ENCODE results near the gene CKB.

The CKB gene

DNA sequence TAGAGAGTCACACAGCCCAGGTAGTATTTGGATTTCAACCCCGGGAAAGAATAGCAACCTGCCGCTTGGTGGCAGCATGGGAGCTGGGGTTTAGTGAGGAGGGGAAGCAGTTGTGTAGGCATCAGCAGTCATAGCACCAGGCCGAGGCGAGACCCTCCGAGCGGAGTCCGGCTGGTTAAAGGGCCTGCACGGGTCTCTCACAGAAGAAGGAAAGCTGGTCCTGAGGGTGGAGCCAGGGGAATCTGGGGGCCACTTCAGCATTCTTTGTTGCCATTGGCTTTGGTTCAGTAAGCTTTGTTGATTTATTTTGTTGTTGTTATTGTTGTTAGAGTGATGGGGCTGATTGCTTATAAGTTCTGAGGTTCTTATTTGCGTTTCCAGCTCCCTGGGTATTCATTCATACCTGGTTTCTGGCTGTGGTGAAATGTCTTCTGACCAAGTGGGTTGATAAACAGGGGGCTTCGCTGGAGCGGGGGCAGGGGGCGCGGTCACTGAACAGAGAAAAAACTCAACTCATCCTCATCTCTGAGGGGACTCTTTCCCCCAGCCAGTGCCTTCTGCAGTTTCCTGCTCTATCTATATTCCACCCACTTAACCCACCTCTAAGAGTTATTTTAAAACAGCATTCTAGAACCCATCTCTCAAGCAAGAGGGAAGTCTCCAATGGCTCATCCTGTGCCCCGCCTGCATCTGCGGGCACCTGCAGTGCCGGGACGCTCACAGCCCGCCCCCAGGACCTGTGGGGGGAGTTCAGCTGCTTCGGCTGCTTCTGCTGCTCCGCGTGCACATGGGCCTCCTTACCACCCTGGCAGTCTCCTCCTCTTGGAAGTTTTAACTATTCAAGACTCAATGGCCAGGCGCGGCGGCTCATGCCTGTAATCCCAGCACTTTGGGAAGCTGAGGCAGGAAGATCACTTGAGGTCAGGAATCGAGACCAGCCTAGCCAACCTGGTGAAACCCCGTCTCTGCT lies 11.6 kb downstream of the CKB start:
- H3K9ac ChIP-seq (ENCODE audit: low read depth in 1 of 2, low read length in 2 of 2), result no peak overlapping the region
- H3K36me3 ChIP-seq (ENCODE audit: control insufficient read depth in 2 of 2, insufficient read depth in 2 of 2, low read length in 2 of 2), result peaks cover 17 to 22% of the 10 kb centered on the region in 2 donors
- H3K9me3 ChIP-seq (ENCODE audit: control insufficient read depth in 2 of 2, low read length in 2 of 2), result no peaks in the 10 kb centered on the region
- no peak overlapping the region for H3K4me3 ChIP-seq (ENCODE audit: low read length in 2 of 2)
- H3K27me3 ChIP-seq (ENCODE audit: control insufficient read depth in 2 of 2, insufficient read depth in 2 of 2, low read length in 2 of 2), result no peaks in the 10 kb centered on the region
- peaks cover 6 to 18% of the 10 kb centered on the region in 2 donors for H3K4me1 ChIP-seq (ENCODE audit: control insufficient read depth in 2 of 2, insufficient read depth in 2 of 2, low read length in 2 of 2)
- H3K27ac ChIP-seq (ENCODE audit: low read depth in 2 of 2, low read length in 2 of 2), result no peak overlapping the region

DNA sequence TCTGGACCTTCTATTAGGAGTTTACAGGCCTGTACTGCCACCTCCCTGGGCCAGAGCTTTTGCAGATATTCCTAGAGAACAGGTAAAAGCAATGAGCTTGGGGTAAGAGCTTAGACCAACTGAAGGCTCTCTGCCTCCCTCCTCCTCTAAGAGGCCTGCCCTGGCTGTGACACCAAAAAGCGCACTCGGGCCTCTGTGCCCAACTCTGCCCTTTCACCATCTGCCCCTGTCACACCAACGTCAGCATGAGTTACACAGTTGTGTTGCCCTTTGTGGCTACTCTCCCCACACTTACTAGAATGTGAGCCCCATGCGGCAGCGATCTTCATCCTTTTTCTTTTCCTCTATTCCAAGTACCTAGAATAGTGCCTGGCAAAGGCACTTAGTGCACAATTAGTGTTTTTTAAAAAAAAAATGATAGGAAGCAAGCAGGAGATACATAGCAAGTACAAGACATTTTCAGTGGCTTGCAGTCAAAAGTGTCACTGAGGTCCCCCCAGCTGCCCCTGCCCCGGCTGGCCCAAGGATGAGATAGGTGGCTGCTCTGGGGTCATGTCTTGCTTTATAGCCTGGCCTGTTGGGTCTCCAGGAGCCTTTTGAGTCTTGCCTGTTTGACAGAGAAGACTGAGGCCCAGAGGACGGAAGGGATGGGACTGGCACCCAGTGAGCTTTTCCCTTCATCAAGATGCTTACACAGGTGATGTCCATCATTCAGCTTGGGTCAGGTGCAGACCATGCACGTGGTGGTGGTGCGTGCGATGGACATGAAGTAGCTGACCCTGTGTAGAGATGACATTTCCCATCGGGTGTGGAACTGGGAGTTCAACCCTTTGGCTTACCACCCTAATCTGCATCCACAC lies 12.5 kb downstream of the CKB start:
- Histone ChIP-seq H3K9me3 (ENCODE audit: control insufficient read depth in 2 of 2, low read length in 2 of 2) (no peaks in the 10 kb centered on the region), H3K36me3 (ENCODE audit: control insufficient read depth in 2 of 2, insufficient read depth in 2 of 2, low read length in 2 of 2) (peaks cover 21 to 27% of the 10 kb centered on the region in 2 donors), H3K27ac (ENCODE audit: low read depth in 2 of 2, low read length in 2 of 2) (no peak overlapping the region), H3K9ac (ENCODE audit: low read depth in 1 of 2, low read length in 2 of 2) (no peak overlapping the region), H3K27me3 (ENCODE audit: control insufficient read depth in 2 of 2, insufficient read depth in 2 of 2, low read length in 2 of 2) (no peaks in the 10 kb centered on the region), H3K4me3 (ENCODE audit: low read length in 2 of 2) (no peak overlapping the region), H3K4me1 (ENCODE audit: control insufficient read depth in 2 of 2, insufficient read depth in 2 of 2, low read length in 2 of 2) (peaks cover 6 to 18% of the 10 kb centered on the region in 2 donors)

DNA sequence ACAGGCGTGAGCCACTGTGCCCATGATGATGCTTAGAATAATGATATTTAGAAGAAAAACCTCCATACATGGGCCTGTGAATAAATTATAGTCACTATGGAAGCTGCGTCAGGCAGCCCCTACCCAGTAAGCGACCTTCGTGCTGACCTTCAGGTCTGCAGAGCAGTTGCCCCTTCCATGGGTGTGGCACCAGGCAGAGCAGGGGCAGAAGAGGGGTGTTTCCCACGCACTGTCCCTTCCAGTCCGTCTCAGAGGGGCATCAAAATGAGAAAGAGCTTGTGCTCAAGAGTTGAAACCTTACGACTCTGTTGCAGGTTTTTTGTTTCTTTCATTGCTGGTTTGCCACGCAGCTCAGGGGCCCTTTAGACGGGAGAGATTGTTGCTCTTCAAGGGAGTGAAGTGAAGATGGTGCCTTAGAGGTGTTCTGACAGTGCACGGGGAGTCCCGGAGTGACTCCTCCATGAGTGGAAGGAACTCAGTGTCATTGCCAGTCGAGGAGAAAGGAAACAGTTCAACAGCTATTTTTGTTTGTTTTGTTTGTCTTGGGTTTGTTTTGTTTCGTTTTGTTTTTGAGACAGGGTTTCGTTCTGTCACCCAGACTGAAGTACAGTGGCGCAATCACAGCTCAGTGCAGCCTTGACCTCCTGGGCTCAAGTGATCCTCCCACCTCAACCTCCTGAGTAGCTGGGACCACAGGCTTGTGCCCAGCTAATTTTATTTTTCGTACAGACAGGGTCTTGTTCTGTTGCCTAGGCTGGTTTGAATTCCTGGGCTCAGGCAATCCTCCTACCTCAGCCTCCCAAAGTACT lies 13.9 kb downstream of the CKB start:
- Histone ChIP-seq H3K27ac (ENCODE audit: low read depth in 2 of 2, low read length in 2 of 2) (no peak overlapping the region), H3K27me3 (ENCODE audit: control insufficient read depth in 2 of 2, insufficient read depth in 2 of 2, low read length in 2 of 2) (no peaks in the 10 kb centered on the region), H3K4me3 (ENCODE audit: low read length in 2 of 2) (no peak overlapping the region), H3K4me1 (ENCODE audit: control insufficient read depth in 2 of 2, insufficient read depth in 2 of 2, low read length in 2 of 2) (peaks cover 6 to 15% of the 10 kb centered on the region in 2 donors), H3K36me3 (ENCODE audit: control insufficient read depth in 2 of 2, insufficient read depth in 2 of 2, low read length in 2 of 2) (peaks cover 31 to 37% of the 10 kb centered on the region in 2 donors), H3K9me3 (ENCODE audit: control insufficient read depth in 2 of 2, low read length in 2 of 2) (no peaks in the 10 kb centered on the region), H3K9ac (ENCODE audit: low read depth in 1 of 2, low read length in 2 of 2) (no peak overlapping the region)

DNA sequence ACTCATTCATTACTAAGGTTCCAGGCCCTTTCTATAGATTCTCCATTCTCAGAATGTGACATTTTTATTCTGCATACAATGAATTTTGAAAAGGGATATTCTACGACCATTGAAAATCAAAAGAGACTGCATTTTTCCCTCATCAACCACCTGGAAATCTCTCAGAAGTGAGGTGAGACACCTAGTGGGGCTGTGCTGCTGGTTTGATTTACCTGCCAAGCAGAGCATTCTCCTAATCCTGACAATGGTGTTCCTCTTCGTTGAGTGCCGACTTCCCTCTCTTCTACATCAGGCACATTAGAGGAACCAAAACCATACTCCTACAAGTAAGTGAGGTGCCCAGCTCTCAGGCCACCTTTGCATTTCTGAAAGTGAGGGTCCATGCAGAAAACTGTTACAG lies 14.9 kb downstream of the CKB start:
- Histone ChIP-seq H3K27me3 (ENCODE audit: control insufficient read depth in 2 of 2, insufficient read depth in 2 of 2, low read length in 2 of 2) (no peaks in the 10 kb centered on the region), H3K36me3 (ENCODE audit: control insufficient read depth in 2 of 2, insufficient read depth in 2 of 2, low read length in 2 of 2) (peaks cover 40 to 45% of the 10 kb centered on the region in 2 donors), H3K9ac (ENCODE audit: low read depth in 1 of 2, low read length in 2 of 2) (no peak overlapping the region), H3K4me1 (ENCODE audit: control insufficient read depth in 2 of 2, insufficient read depth in 2 of 2, low read length in 2 of 2) (peaks cover 5% of the 10 kb centered on the region in 2 donors), H3K9me3 (ENCODE audit: control insufficient read depth in 2 of 2, low read length in 2 of 2) (no peaks in the 10 kb centered on the region), H3K27ac (ENCODE audit: low read depth in 2 of 2, low read length in 2 of 2) (no peak overlapping the region), H3K4me3 (ENCODE audit: low read length in 2 of 2) (no peak overlapping the region)

DNA sequence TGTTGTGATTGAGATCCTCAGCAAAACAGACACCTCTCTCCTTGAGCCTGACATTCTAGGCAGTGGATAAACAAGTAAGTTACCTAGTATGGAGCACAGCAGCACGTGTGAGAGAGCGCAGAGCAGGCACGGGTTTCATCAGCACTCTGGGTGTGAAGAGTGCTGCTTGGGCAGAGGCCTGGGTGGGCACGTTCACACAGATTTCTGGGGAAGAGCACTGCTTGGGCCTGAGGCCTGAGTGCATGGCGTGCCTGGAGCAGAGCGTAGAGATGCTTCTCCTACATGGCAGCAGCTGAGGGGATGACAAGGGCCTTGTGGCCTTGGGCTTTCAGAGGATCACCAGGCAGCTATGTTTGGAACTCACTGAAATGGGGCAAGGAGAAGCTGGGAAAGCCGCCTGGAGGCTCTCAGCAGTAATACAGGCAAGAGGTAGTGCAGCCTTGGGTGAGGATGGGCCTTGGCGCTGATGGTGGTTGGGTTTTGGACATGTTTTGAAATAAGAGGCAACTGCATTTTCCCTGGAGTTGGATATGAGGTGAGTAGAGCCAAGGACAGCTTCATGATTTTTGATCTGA lies 17.6 kb downstream of the CKB start:
- H3K4me3 ChIP-seq (ENCODE audit: low read length in 2 of 2), result no peak overlapping the region
- no peaks in the 10 kb centered on the region for H3K27me3 ChIP-seq (ENCODE audit: control insufficient read depth in 2 of 2, insufficient read depth in 2 of 2, low read length in 2 of 2)
- H3K9ac ChIP-seq (ENCODE audit: low read depth in 1 of 2, low read length in 2 of 2), result no peak overlapping the region
- no peaks in the 10 kb centered on the region for H3K9me3 ChIP-seq (ENCODE audit: control insufficient read depth in 2 of 2, low read length in 2 of 2)
- H3K36me3 ChIP-seq (ENCODE audit: control insufficient read depth in 2 of 2, insufficient read depth in 2 of 2, low read length in 2 of 2), result peaks cover 56 to 63% of the 10 kb centered on the region in 2 donors
- no peak overlapping the region for H3K27ac ChIP-seq (ENCODE audit: low read depth in 2 of 2, low read length in 2 of 2)
- peaks cover 0 to 3% of the 10 kb centered on the region in 2 donors for H3K4me1 ChIP-seq (ENCODE audit: control insufficient read depth in 2 of 2, insufficient read depth in 2 of 2, low read length in 2 of 2)

DNA sequence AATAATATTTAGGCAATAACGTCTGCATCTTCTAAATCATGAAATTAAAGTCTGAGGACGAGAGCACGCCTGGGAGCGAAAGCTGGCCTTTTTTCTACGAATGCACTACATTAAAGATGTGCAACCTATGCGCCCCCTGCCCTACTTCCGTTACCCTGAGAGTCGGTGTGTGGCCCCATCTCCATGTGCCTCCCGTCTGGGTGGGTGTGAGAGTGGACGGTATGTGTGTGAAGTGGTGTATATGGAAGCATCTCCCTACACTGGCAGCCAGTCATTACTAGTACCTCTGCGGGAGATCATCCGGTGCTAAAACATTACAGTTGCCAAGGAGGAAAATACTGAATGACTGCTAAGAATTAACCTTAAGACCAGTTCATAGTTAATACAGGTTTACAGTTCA lies 19.3 kb downstream of the CKB start:
- no peak overlapping the region for H3K4me3 ChIP-seq (ENCODE audit: low read length in 2 of 2)
- peaks cover 0 to 6% of the 10 kb centered on the region in 2 donors for H3K4me1 ChIP-seq (ENCODE audit: control insufficient read depth in 2 of 2, insufficient read depth in 2 of 2, low read length in 2 of 2)
- H3K9ac ChIP-seq (ENCODE audit: low read depth in 1 of 2, low read length in 2 of 2), result no peak overlapping the region
- no peaks in the 10 kb centered on the region for H3K27me3 ChIP-seq (ENCODE audit: control insufficient read depth in 2 of 2, insufficient read depth in 2 of 2, low read length in 2 of 2)
- H3K36me3 ChIP-seq (ENCODE audit: control insufficient read depth in 2 of 2, insufficient read depth in 2 of 2, low read length in 2 of 2), result peaks cover 48 to 54% of the 10 kb centered on the region in 2 donors
- H3K9me3 ChIP-seq (ENCODE audit: control insufficient read depth in 2 of 2, low read length in 2 of 2), result no peaks in the 10 kb centered on the region
- H3K27ac ChIP-seq (ENCODE audit: low read depth in 2 of 2, low read length in 2 of 2), result no peak overlapping the region

DNA sequence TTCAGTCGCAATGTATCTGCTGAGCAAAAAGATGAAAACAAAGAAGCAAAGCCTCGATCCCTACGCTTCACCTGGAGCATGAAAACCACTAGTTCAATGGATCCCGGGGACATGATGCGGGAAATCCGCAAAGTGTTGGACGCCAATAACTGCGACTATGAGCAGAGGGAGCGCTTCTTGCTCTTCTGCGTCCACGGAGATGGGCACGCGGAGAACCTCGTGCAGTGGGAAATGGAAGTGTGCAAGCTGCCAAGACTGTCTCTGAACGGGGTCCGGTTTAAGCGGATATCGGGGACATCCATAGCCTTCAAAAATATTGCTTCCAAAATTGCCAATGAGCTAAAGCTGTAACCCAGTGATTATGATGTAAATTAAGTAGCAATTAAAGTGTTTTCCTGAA lies 19.8 kb downstream of the CKB start:
- no peaks in the 10 kb centered on the region for H3K9me3 ChIP-seq (ENCODE audit: control insufficient read depth in 2 of 2, low read length in 2 of 2)
- no peaks in the 10 kb centered on the region for H3K27me3 ChIP-seq (ENCODE audit: control insufficient read depth in 2 of 2, insufficient read depth in 2 of 2, low read length in 2 of 2)
- H3K4me3 ChIP-seq (ENCODE audit: low read length in 2 of 2), result no peak overlapping the region
- H3K27ac ChIP-seq (ENCODE audit: low read depth in 2 of 2, low read length in 2 of 2), result no peak overlapping the region
- peaks cover 0 to 6% of the 10 kb centered on the region in 2 donors for H3K4me1 ChIP-seq (ENCODE audit: control insufficient read depth in 2 of 2, insufficient read depth in 2 of 2, low read length in 2 of 2)
- no peak overlapping the region for H3K9ac ChIP-seq (ENCODE audit: low read depth in 1 of 2, low read length in 2 of 2)
- peaks cover 48 to 54% of the 10 kb centered on the region in 2 donors for H3K36me3 ChIP-seq (ENCODE audit: control insufficient read depth in 2 of 2, insufficient read depth in 2 of 2, low read length in 2 of 2)

DNA sequence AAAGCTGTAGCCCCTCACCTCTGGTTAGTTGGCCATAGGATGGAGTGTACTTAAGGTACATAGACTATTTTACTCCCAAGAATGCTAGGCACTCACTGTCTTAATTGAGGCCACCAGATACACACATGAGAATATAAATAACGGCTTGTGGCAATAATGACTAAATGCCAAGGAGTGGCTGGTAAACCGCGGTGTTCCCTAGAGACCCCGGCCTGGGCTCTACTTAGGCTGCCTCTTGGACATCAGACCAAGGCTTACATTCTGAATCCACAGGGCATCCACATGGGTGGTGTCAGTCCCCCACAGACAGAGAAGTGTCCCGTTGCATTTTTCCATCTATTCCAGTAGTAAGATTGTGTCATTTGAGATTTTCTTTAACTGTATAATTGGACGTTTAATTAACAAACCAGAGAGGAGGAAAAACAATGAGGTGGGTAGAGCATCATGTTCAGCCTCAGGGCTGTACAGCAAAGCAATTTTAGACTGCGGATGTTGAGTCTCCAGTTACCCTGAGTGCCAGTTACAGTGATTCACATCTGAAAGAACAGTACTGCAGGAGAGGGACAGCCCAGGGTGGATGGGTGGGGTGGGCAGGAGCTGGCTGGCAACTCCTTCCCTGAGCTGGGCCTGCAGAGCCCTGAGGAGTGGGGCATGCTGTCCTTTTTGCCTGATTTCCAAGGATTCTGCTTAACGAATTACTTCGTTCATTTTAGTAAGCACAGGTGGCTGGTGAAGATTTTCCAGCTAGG lies 20.5 kb downstream of the CKB start:
- Histone ChIP-seq H3K9me3 (ENCODE audit: control insufficient read depth in 2 of 2, low read length in 2 of 2) (no peaks in the 10 kb centered on the region), H3K36me3 (ENCODE audit: control insufficient read depth in 2 of 2, insufficient read depth in 2 of 2, low read length in 2 of 2) (peaks cover 48 to 52% of the 10 kb centered on the region in 2 donors)

More for the DNA sequence above, 20.5 kb downstream of the CKB start:
- Histone ChIP-seq H3K27me3 (ENCODE audit: control insufficient read depth in 2 of 2, insufficient read depth in 2 of 2, low read length in 2 of 2) (no peaks in the 10 kb centered on the region), H3K4me1 (ENCODE audit: control insufficient read depth in 2 of 2, insufficient read depth in 2 of 2, low read length in 2 of 2) (peaks cover 0 to 6% of the 10 kb centered on the region in 2 donors), H3K4me3 (ENCODE audit: low read length in 2 of 2) (no peak overlapping the region), H3K9ac (ENCODE audit: low read depth in 1 of 2, low read length in 2 of 2) (no peak overlapping the region), H3K27ac (ENCODE audit: low read depth in 2 of 2, low read length in 2 of 2) (no peak overlapping the region)
